Measurements from ENCODE around the gene CSPG4.

GRCh38 chr15:75661100-75661755 lies 51.4 kb downstream of the CSPG4 start:
- TF ChIP-seq CTCF (IDR thresholded peaks at IDR 0.05; ENCODE audit: borderline replicate concordance, extremely low read depth, low read length, poor library complexity, severe bottlenecking) (no peak), EZH2 (IDR thresholded peaks at IDR 0.05; ENCODE audit: borderline replicate concordance, low read depth, low read length, severe bottlenecking) (no peak)

Data from DND-41 (cell line).